ENCODE measurements around the gene FEM1B.

Gene FEM1B

GRCh38 chr15:68326711-68327354, 49.3 kb downstream of the FEM1B start:
- DNase-seq (ENCODE audit: low spot score): no peak

GRCh38 chr15:68328443-68328842, 50.9 kb downstream of the FEM1B start:
- no peak for DNase-seq (ENCODE audit: low spot score)

- DNase-seq (ENCODE audit: low spot score): no peak
These were observed 51.4 kb downstream of the FEM1B start for GRCh38 chr15:68328964-68329363.

- no peak for DNase-seq (ENCODE audit: low spot score)
These were observed 52.9 kb downstream of the FEM1B start for GRCh38 chr15:68330416-68330815.

- DNase-seq (ENCODE audit: low spot score): no peak
These were observed 53.4 kb downstream of the FEM1B start for GRCh38 chr15:68330901-68331300.

- DNase-seq (ENCODE audit: low spot score): no peak
These were observed 54.7 kb downstream of the FEM1B start for GRCh38 chr15:68332266-68332665.

GRCh38 chr15:68333775-68334470, 56.4 kb downstream of the FEM1B start:
- DNase-seq (ENCODE audit: low spot score): no peak

GRCh38 chr15:68334661-68335124, 57.1 kb downstream of the FEM1B start:
- no peak for DNase-seq (ENCODE audit: low spot score)

GRCh38 chr15:68335251-68335650, 57.7 kb downstream of the FEM1B start:
- DNase-seq (ENCODE audit: low spot score): no peak

- no peak for DNase-seq (ENCODE audit: low spot score)
These were observed 58.1 kb downstream of the FEM1B start for GRCh38 chr15:68335655-68336054.

GRCh38 chr15:68336516-68336915, 59.0 kb downstream of the FEM1B start:
- DNase-seq (ENCODE audit: low spot score): no peak

- DNase-seq (ENCODE audit: low spot score): no peak
These were observed 60.3 kb downstream of the FEM1B start for GRCh38 chr15:68337826-68338225.

- DNase-seq (ENCODE audit: low spot score): no peak
These were observed 61.9 kb downstream of the FEM1B start for GRCh38 chr15:68339481-68339880.

- no peak for DNase-seq (ENCODE audit: low spot score)
These were observed 63.5 kb downstream of the FEM1B start for GRCh38 chr15:68340726-68341671.

GRCh38 chr15:68341760-68342725, 64.5 kb downstream of the FEM1B start:
- DNase-seq (ENCODE audit: low spot score): no peak

GRCh38 chr15:68343579-68344225, 66.2 kb downstream of the FEM1B start:
- DNase-seq (ENCODE audit: low spot score): no peak

GRCh38 chr15:68344600-68344999, 67.1 kb downstream of the FEM1B start:
- no peak for DNase-seq (ENCODE audit: low spot score)
